Lung (tissue), 12 donors: ENCODE data around the gene ATP2B2. TPM values are rescaled to one million over a fixed set of nuclear protein-coding genes. Genes with fewer than 3 reads are reported as not detected.

Experiments used
- ATAC-seq: fragments of 200-7000 bp; cut with Tn5 transposase; one replicate; pipeline ENCODE4 v1.9.1; 2020; ENCODE audit warnings: moderate number of reproducible peaks; ENCODE audit not compliant: insufficient read depth, low FRiP score
- DNase-seq, 3 donors: peaks; one replicate each; pipeline ENCODE4 v3.0.0-alpha.2; 2013 to 2017
- H3K27ac ChIP-seq, 2 donors: one replicate each; pipeline ENCODE4 v1.5.1; 2013; ENCODE audit warnings: mild to moderate bottlenecking in 2 of 2, moderate library complexity in 2 of 2, control low read depth in 1 of 2, inconsistent platforms in 1 of 2, low read depth in 1 of 2, low read length in 1 of 2
- H3K27me3 ChIP-seq, 3 donors: one replicate each; pipeline ENCODE4 v1.5.1; 2013; ENCODE audit warnings: low read length in 2 of 3; ENCODE audit not compliant: control insufficient read depth in 3 of 3, insufficient read depth in 3 of 3
- H3K36me3 ChIP-seq, 4 donors: one replicate each; pipeline ENCODE4 v1.5.1; 2013; ENCODE audit warnings: low read length in 4 of 4, mild to moderate bottlenecking in 1 of 4, moderate library complexity in 1 of 4; ENCODE audit not compliant: control insufficient read depth in 4 of 4, insufficient read depth in 4 of 4
- H3K4me1 ChIP-seq, 5 donors: one replicate each; pipeline ENCODE4 v1.5.1; 2013; ENCODE audit warnings: low read length in 5 of 5, mild to moderate bottlenecking in 2 of 5, moderate library complexity in 1 of 5; ENCODE audit not compliant: control insufficient read depth in 5 of 5, insufficient read depth in 5 of 5
- H3K4me3 ChIP-seq: one replicate; pipeline ENCODE4 v1.5.1; 2013; ENCODE audit warnings: mild to moderate bottlenecking, control low read depth, moderate library complexity
- H3K9ac ChIP-seq, 2 donors: one replicate each; pipeline ENCODE4 v1.5.1; 2013; ENCODE audit warnings: low read length in 2 of 2, control low read depth in 1 of 2; ENCODE audit not compliant: insufficient read depth in 1 of 2
- H3K9me3 ChIP-seq, 4 donors: one replicate each; pipeline ENCODE4 v1.5.1; 2013; ENCODE audit warnings: low read length in 3 of 4, mild to moderate bottlenecking in 1 of 4, moderate library complexity in 1 of 4; ENCODE audit not compliant: control insufficient read depth in 4 of 4, insufficient read depth in 3 of 4
- WGBS, 2 donors: extraction: QIAGEN DNeasy Blood & Tissue Kit; methylation state at CpG; one replicate each; pipeline ENCODE4 v1.1.7; 2013; 5-methylcytosine and 5-hydroxymethylcytosine counted together
- polyA plus RNA-seq, 2 donors: library from polyadenylated mRNA; stranded (reverse); fragments of 200-250 nt; gene quantifications; one replicate each; pipeline ENCODE4 v1.2.1, GENCODE V29; 2013
- total RNA-seq, 2 donors: library from RNA; depleted of rRNA in 1 of 2; stranded (reverse); fragments of >200 nt in 1 of 2; gene quantifications; one replicate each; pipeline ENCODE4 v1.2.1, GENCODE V29; 2014 to 2021
- TF ChIP-seq, protein P1 (sequence below): IDR thresholded peaks from 2 replicates; pipeline ENCODE4 v1.5.1; 2012; ENCODE audit warnings: mild to moderate bottlenecking; ENCODE audit errors: control extremely low read depth, extremely low read depth
- donor health status: control.
- donor health status: control.
- donor health status: Bipolar disorder and iron deficiency.
- donor health status: healthy.
- donor health status: DM: yes; HTN: yes; CAD: no.

ATP2B2 gene
- total and polyA plus RNA-seq, 4 donors = 0.06 TPM; not detected in 3

DNA sequence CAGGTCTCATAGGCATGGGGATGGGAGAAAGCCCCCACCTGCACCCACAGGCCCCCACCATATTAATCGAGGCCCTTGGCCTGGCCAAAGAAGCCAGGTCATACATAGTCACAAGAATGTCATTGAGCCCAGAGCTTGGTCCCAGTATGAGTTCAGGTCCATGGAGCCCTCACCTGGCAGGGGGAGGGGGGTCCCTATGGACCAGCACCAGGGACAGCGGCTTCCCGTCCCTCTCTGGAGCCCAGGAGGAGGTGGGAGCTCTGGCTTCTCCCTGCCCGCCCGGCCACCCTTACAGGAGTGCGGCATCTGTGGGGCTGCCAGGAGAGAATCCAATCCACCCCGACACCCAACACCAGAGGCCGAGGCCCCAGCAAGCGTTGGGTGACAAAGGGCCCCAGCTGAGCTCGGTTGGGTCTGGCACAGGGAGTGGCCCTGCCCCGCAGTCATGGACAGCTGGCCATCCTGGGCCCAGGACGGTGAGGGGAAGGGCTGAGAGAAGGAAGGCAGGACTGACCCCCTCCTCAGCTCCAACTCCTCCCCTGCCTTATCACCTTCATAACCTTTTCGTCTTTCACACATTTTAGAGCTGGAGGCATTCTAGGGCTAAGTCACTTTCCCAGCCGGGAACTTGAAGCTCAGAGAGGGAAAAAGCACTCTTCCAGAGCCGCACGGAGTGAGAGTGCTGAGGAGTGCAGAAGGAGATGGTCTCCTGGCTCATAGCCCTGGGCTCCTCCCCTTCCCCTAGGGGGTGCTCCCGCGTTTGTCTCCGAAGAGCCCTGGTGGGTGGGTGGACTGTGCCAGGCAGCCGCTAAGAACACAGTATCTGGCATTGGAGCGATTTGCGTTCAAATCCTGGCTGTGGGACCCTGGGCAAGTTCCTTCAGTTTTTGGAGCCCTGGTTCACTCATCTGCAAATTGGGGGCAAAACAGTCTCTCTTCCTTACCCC, 54.6 kb downstream of the ATP2B2 start:
- H3K27ac ChIP-seq = no peak overlapping the region
- H3K4me1 ChIP-seq = no peaks in the 10 kb centered on the region
- no peaks in the 10 kb centered on the region for H3K36me3 ChIP-seq
- 55 to 58% methylated on average over 19 to 22 of the region's 22 CpGs for WGBS, 2 donors
- no peak overlapping the region for H3K9ac ChIP-seq
- DNase-seq (no peak), ATAC-seq (no peak)
- TF ChIP-seq, protein P1, sequence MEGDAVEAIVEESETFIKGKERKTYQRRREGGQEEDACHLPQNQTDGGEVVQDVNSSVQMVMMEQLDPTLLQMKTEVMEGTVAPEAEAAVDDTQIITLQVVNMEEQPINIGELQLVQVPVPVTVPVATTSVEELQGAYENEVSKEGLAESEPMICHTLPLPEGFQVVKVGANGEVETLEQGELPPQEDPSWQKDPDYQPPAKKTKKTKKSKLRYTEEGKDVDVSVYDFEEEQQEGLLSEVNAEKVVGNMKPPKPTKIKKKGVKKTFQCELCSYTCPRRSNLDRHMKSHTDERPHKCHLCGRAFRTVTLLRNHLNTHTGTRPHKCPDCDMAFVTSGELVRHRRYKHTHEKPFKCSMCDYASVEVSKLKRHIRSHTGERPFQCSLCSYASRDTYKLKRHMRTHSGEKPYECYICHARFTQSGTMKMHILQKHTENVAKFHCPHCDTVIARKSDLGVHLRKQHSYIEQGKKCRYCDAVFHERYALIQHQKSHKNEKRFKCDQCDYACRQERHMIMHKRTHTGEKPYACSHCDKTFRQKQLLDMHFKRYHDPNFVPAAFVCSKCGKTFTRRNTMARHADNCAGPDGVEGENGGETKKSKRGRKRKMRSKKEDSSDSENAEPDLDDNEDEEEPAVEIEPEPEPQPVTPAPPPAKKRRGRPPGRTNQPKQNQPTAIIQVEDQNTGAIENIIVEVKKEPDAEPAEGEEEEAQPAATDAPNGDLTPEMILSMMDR = no peak
- H3K4me3 ChIP-seq = no peak overlapping the region
- no peaks in the 10 kb centered on the region for H3K9me3 ChIP-seq
- peaks cover 3 to 6% (median 6%) of the 10 kb centered on the region in 3 donors for H3K27me3 ChIP-seq

DNA sequence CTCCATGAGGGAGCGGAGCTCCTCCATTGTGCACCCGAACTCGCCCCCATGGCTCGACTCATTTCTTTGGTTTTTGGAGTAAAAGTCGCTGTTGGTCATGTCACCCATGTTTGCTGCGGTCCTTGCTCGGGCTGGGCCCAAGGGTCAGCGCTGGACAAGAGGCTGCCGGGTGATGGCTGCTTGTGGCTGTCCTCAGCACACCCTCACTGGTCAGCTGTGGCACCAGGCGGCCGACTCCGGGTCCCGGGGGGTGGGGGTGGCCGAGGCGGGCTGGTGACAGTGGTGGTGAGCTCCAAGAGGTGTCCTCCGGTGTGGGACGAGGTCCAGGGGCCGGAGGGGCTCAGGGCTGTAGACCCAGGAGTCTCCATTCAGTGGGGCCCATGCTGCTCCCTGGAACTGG, 56.0 kb downstream of the ATP2B2 start:
- 88 to 92% methylated on average over 18 of the region's 18 CpGs for WGBS, 2 donors
- ATAC-seq = no peak

GRCh38 chr3:10448544-10448943, 56.8 kb downstream of the ATP2B2 start:
- no peak for ATAC-seq
- TF ChIP-seq, protein P1 = no peak

More for the DNA sequence above, 56.0 kb downstream of the ATP2B2 start:
- Histone ChIP-seq H3K27ac (no peak overlapping the region), H3K9me3 (no peaks in the 10 kb centered on the region), H3K27me3 (peaks cover 3 to 6% (median 6%) of the 10 kb centered on the region in 3 donors), H3K4me1 (no peaks in the 10 kb centered on the region), H3K9ac (no peak overlapping the region), H3K36me3 (no peaks in the 10 kb centered on the region), H3K4me3 (no peak overlapping the region)
- TF ChIP-seq, protein P1 = no peak
- DNase-seq = no peak

More at GRCh38 chr3:10448544-10448943, 56.8 kb downstream of the ATP2B2 start:
- Histone ChIP-seq H3K9ac (no peak overlapping the region), H3K27me3 (peaks cover 3 to 6% (median 6%) of the 10 kb centered on the region in 3 donors), H3K9me3 (no peaks in the 10 kb centered on the region), H3K4me3 (no peak overlapping the region), H3K36me3 (no peaks in the 10 kb centered on the region), H3K27ac (no peak overlapping the region), H3K4me1 (no peaks in the 10 kb centered on the region)
- WGBS, 2 donors = 86 to 87% methylated on average over 3 of the region's 3 CpGs
- no peak for DNase-seq
